Measurements from ENCODE around the gene C3orf70.

C3orf70 gene

DNA sequence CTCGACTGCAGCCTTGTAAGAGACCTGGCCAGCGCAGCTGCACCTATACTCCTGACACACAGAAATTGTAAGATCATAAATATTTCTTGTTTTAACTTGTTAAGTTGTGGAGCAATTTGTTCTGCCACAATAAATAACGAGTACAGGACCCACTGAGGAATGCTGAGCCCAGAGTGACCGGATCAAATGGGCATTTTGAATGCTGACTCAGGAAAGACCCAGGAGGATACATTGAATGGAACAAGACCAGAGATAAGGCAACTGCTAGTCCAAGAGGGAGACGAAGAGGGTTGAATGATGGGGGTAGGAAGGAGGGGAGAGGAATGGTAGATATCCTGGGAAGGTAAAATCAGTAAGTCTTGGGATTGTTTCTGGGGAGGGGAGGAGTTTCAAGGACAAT, 8.9 kb upstream of the C3orf70 start:
- FAIRE-seq (no peak), DNase-seq (ENCODE audit: insufficient read length, low spot score) (no peak)
- TF ChIP-seq POLR2A (IDR thresholded peaks at IDR 0.05; ENCODE audit: low read depth, low read length) = no peak

DNA sequence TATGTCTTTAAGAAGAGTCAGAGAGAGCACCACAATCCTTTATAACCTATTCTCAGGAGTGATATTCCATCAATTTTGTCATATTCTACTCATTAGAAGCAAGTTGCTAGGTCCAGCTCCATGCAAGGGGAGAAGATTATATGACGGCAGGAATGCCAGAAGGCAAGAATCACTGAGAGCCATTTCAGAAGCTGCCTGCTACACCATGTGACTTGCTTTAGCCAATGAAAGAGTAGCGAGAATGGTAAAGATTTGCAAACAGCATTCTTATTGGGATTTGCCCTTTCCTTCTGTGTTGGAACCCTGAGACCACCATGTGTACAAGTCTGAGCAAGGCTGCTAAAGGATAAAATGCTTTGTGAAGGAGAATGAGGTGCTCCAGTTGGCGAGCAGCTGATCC, 4.5 kb upstream of the C3orf70 start:
- FAIRE-seq (no peak), DNase-seq (ENCODE audit: insufficient read length, low spot score) (no peak)
- TF ChIP-seq POLR2A (IDR thresholded peaks at IDR 0.05; ENCODE audit: low read depth, low read length) = no peak

DNA sequence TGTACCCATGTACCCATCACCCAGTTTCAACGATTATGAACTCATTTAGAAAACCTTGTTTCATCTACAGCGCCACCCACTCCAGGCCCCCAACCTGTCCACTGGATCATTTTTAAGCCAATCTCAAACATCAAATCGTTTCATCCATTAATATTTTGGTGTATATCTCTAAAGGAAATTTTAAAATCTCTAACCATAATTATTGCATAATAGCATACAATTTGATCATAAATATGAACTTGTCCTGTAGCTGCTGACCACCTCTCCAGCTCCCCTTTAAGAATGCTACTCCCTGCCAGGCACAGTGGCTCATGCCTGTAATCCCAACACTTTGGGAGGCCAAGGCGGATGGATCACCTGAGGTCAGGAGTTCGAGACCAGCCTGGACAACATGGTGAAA, 2.8 kb upstream of the C3orf70 start:
- no peak for DNase-seq (ENCODE audit: insufficient read length, low spot score)
- no peak for FAIRE-seq
- no peak for TF ChIP-seq POLR2A (IDR thresholded peaks at IDR 0.05; ENCODE audit: low read depth, low read length)

DNA sequence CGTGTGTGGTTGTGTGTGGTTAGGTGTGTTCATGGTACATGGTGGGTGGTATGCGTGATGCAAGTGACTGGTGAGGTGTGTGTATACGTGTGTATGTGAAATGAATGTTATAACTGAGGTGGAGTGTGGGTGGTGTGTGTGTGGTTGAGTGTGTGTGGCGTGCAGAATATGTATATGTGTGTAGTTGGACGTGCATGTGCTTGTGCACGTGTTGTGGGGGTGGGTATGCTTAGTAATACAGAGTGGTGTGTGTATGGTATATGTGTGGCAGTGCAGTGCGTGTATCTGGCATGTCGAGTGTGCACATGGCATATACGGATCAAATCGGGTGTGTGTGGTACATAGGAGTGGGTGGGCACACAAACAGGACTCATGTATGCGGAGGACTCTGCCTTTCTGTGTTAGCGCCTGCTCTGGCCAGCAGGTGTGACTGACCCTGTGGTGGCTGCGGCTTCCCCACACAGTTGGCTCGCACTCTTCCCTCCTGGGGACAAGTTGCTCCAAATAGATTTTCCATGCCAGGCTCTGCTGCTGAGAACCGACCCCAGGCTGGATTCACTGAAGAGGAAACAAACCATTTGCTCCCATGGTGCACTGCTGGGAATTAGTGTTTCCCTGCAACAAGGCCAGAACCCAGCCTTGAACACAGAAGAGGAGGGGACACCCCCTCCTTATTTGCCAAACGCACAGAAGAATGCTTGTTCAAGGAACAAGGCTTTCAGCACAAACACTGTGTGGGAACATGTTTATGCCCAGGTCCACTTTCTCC, 1.2 kb upstream of the C3orf70 start:
- TF ChIP-seq POLR2A (IDR thresholded peaks at IDR 0.05; ENCODE audit: low read depth, low read length) = no peak
- no peak for FAIRE-seq
- DNase-seq (ENCODE audit: insufficient read length, low spot score) = no peak

DNA sequence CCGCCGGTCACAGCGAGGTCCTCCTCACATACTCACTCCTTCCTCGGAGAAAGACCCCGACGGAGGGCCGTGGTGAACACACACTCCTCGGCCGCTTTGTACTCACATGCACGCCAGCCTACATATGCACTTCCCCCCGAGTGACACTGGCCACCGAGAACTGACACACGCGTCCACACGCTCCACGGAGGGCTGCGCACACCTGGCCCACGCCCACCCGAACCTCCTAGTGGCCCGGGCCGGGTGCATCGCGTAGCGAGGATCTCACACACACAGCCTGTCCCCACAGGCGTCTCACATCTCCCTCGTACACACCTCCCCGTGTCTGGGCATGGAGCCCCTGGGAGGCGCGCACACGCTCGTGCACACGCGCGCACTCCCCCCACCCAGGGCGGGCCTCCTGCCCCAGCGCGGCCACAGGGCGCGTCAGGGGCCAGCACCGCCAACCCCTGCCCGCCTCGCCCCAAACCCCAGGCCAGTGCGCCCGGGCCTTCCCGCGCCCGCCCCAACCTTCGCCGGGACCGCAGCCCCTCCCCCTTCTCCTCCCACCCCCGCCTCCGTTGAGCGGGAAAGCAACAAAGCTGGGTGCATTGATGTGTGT, 411 bp upstream of the C3orf70 start:
- no peak for DNase-seq (ENCODE audit: insufficient read length, low spot score)
- no peak for FAIRE-seq
- no peak for TF ChIP-seq POLR2A (IDR thresholded peaks at IDR 0.05; ENCODE audit: low read depth, low read length)

DNA sequence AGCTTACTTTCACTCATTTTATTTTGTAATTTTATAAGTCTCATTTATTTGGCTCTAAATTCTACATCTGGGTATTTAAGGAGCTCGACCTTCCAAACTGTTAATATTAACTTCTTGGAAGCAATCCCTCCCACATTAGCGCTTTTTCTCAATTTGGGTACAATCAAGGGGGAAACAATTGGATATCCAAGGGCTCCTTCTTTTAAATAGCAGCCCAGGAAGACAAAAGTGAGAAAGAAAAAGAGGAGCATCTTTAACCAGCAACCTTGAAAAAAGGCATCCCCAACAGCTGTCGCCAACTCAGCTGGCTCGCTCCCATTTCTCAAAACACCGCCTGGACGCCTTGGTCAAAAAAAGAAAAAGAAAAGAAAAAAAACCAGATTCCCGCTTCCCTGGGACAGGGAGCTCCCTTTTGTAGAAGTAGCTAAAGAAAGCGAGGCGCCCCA, 873 bp downstream of the C3orf70 start:
- FAIRE-seq (no peak), DNase-seq (ENCODE audit: insufficient read length, low spot score) (no peak)
- no peak for TF ChIP-seq POLR2A (IDR thresholded peaks at IDR 0.05; ENCODE audit: low read depth, low read length)

DNA sequence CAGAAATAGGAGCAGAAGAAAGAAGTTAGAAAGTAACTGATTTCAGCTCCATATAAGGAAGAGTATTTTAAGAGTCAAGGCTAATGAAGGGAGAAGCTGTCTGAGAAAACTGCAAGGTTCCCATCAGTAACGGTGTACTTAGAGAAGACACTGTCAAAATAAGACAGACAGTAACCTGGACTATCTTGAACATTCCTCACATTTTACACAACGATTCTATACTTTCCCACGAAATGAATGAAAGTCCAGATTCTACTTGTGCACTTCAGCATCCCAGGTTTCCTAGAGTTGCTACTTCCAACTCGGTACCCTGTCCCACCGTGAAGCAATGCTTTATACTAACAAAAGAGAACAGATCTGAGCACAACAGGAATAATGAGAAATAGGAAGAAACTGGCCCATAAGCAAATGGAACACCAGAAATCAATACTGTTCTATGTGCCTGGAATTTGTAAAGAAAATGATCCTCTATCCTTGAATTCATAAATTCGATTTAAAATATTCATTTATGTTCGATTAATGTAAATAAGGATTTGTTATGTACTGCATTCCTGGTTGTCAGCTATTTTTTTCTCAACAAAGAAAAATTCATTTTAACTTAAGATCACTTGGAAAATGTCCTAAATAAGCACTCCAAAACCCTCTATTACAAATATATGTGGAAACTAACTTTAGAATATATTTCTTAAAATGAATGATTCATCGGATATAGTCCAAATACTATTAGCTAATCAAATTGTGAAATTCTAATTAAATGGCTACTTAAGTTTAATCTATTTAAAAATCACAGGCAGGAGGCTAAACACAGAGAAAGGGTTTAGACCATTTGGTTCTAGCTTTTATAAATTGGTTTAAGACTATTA, 1.5 kb downstream of the C3orf70 start:
- FAIRE-seq (peak; percentile 41), DNase-seq (ENCODE audit: insufficient read length, low spot score) (no peak)
- no peak for TF ChIP-seq POLR2A (IDR thresholded peaks at IDR 0.05; ENCODE audit: low read depth, low read length)

DNA sequence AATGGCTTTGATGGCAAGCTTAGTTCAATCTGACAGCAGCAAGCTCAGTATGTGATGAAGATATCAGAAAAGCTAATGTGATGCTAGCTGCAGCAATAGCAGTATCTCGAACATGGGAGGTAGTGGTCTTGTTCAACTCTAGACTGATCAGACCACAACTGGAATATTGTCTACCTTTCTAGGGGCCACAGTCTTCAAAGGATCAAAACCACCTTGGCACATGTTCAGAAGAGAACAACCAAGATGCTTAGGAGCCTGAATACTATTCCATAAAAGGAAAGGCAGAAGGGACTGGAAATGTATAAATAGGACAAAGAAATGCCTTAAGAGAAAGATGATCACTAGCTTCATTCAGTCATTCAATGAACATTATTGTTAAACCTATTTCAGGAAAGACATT, 2.3 kb downstream of the C3orf70 start:
- FAIRE-seq = no peak
- TF ChIP-seq POLR2A (IDR thresholded peaks at IDR 0.05; ENCODE audit: low read depth, low read length) = no peak
- DNase-seq (ENCODE audit: insufficient read length, low spot score) = no peak

DNA sequence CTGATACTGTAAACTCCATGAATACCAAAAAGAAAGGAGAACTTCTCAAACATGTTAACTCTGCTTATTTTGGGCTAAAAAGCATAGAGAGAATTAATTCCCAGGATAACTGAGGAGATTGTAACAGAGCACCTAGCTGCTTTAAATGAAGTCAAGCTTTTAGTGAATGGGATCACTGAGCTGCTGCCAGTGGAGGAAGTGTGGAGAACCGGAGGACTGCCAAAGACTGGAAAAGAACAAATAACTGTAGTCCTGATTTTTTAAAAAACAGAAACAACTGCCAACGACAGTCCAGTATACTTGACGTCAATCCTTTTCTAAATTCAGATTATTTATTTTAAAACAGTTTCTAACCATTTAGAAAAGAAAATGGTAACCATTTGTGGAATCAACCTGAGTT, 3.3 kb downstream of the C3orf70 start:
- FAIRE-seq = no peak
- no peak for TF ChIP-seq POLR2A (IDR thresholded peaks at IDR 0.05; ENCODE audit: low read depth, low read length)
- no peak for DNase-seq (ENCODE audit: insufficient read length, low spot score)

DNA sequence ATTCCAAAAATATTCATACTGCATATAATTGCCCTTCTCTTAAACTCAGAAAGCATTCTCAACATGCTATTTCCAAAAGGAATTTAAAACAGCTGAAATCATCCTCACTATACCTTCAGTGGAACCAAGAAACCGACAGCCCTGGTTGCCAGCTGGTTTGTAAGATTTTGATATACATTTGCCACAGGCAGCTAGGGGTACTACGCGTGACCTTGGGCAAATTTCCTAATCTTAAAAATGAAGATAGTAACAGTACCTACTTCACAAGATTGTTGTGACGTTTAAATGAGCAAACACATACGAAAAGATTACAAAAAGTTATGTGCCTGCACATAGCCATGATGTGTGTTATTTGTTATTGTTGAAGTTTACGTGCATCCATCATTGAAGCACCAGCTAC, 7.3 kb downstream of the C3orf70 start:
- DNase-seq (ENCODE audit: insufficient read length, low spot score) (no peak), FAIRE-seq (no peak)
- no peak for TF ChIP-seq POLR2A (IDR thresholded peaks at IDR 0.05; ENCODE audit: low read depth, low read length)

DNA sequence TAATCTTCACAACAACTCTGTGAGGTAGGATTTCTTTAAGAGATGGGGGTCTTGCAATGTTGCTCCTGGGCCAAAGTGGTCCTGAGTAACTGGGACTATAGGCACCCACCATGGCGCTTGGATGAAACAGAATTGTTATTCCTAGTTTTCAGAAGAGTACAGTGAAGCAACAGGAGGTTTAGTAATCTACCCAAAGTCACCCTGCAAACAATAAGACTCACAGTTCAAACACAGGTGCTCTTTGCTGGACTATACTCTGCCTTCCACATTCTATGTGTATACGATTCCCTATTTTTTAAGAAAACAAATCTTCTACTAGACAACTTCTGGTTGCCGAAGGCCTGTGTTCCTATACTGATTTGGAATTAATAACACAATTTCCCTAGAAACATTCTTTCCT, 8.1 kb downstream of the C3orf70 start:
- no peak for TF ChIP-seq POLR2A (IDR thresholded peaks at IDR 0.05; ENCODE audit: low read depth, low read length)
- FAIRE-seq = no peak

DNA sequence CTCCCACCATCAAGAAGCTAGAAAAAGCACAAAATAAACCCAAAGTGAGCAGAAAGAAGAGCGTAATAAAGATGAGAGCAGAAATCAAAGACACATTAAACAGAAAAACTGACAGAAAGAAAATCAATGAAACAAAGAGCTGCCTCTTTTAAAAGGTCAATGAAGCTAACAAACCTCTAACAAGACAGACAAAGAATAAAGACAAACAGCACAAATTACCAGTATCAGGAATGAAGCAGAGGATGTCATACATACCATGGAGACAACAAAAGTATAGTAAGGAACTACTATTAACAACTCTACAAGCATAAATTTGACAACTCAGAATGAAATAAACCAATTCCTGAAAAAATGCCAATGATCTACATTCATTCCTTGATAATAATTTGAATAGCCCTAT, 15.0 kb downstream of the C3orf70 start:
- no peak for TF ChIP-seq POLR2A (IDR thresholded peaks at IDR 0.05; ENCODE audit: low read depth, low read length)
- no peak for DNase-seq (ENCODE audit: insufficient read length, low spot score)
- FAIRE-seq = no peak

More for the DNA sequence above, 8.1 kb downstream of the C3orf70 start:
- DNase-seq (ENCODE audit: insufficient read length, low spot score) = no peak

DNA sequence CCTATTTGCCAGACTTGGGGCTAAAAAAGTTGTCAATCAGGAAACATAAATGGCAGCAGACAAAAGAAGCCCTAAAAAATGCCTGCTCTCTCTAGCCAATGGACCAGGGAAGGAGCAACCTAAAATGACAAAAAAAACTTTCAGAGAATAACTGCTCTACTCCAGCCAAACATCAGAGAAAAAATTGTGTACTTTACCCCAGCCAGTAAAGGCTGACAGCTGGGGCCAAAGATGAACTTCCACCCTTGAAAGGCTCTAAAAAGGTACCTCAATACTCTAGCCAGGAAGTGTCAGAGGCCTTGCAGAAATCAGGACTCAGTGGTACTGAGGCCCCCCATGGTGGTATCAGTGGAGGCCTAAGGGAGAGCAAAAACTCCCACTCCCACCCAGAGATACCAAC, 18.4 kb downstream of the C3orf70 start:
- DNase-seq (ENCODE audit: insufficient read length, low spot score) = no peak
- TF ChIP-seq POLR2A (IDR thresholded peaks at IDR 0.05; ENCODE audit: low read depth, low read length) = no peak
- no peak for FAIRE-seq

DNA sequence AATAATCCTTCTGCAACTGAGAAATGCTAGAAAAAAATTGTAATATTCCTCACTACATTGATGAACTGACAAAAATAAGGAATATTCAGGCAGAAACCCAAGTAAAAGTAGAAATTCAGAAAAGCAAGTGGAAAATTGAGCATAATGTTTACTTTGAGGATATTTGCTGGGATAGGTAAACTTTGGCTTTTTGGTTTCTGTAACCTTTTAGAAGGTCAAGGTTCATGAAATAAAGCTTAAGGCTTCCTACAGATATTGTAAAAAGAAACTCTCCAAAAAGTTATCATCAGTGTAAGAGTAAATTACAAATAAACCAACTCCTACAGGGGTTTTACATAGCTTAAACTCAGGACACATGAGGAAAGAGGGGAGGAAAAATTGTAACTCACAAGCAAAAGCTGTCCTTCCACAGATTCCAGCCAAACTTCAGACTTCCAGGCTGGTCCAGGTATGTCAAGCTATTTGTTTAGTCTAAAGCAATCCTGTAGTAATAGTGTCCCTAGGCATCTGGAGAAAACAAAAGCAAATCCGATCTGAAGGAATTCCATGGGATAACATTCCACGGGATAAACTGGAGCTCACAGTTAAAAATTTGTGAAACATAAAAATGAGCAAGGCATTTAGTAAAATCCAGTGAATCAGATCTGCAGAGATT, 21.1 kb downstream of the C3orf70 start:
- no peak for TF ChIP-seq POLR2A (IDR thresholded peaks at IDR 0.05; ENCODE audit: low read depth, low read length)
- no peak for FAIRE-seq
- DNase-seq (ENCODE audit: insufficient read length, low spot score) = no peak
